ENCODE data around the gene DENND2D.

The DENND2D gene

GRCh38 chr1:111174070-111174469, 26.4 kb downstream of the DENND2D start:
- no peak for DNase-seq

DNA sequence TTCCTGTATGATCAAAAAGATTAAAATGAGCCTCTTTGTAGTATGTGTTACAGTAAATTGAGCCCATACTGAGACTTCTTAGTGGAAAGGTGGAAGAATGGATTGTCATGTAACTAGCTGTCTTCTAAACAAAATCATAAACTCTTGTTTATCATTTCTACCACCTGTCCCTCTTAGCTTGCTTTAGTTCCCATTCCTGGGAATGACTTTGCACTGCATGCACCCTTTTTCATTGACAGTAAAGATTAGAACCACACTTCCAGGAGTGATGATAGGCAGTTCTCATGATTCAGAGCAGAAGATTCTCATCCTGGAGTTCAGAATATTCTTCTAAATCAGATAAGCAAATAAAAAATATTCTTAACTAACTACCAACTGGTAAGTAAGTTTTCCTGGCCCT, 28.0 kb downstream of the DENND2D start:
- DNase-seq = no peak

GRCh38 chr1:111164151-111164550, 36.3 kb downstream of the DENND2D start:
- no peak for DNase-seq

- no peak for DNase-seq
Measured at GRCh38 chr1:111163363-111163762, 37.1 kb downstream of the DENND2D start.

DNA sequence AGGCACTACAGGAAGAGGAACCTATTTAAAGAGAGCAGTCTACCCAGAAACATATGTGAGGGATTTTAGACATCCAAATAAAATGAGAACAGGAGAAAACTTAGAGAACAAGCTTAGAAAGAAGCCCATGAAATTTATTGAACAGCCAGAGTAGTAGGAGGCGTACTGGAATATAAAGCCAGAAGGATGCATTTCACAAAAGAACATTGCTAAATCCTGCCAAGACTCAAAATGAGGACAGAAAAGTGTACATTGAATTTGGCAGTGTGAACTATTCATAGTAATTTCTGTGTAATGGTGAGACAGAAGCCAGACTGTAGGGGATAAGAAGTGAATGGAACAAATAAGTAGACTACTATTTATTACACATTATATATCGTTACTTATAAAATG, 38.0 kb downstream of the DENND2D start:
- no peak for DNase-seq

- DNase-seq = no peak
Measured at GRCh38 chr1:111161843-111162487, 38.5 kb downstream of the DENND2D start.

DNA sequence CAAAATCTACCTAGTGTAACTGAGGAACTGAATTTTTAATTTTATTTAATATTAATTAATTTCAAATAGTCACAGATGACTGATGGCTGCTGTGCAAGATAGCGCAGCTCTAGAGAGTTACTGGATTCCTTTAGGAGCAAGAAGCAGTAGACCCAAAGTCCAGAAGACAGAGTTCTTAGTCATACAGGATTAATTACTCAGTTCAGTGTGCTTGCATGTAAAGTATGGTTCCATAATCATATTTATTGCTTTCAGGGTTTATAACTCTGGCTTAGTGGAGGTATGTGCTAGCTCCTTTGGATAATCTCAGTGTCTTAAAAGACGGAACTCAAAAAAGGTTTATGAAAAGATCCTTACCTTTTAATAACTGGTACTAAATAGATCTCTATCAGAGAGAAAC, 43.0 kb downstream of the DENND2D start:
- no peak for DNase-seq

DNA sequence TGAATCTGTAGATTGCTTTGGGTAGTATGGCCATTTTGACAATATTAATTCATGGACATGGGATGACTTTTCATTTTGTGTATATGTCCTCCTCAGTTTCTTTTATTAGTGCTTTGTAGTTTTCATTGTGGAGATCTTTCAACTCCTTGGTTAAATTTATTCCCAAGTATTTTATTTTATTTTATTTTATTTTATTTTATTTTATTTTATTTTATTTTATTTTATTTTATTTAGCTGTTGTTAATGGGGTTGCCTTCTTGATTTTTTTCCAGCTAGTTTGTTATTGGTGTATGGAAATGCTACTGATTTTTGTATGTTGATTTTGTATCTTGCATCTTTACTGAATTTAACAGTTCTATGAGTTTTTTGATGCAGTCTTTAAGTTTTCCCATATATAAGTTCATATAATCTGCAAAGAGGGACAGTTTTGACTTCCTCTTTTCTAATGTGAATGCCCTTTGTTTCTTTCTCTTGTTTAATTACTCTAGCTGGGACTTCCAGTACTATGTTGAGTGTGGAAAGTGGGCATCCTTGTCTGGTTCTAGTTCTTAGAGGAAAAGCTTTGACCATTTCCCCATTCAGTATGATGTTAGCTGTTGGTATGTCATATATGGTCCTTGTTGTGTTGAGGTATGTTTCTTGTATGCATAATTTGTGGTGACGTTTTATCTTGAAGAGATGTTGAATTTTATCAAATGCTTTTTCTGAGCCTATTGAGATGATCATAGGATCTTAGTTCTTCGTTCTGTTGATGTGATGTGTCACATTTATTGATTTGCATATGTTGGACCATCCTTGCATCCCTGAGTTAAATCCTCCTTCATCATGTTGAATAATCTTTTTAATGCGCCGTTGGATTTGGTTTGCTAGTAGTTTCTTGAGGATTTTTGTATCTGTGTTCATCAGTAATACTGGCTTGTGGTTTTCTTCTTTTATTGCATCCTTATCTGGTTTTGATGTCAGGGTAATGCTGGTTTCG, 46.1 kb downstream of the DENND2D start:
- no peak for DNase-seq

DNA sequence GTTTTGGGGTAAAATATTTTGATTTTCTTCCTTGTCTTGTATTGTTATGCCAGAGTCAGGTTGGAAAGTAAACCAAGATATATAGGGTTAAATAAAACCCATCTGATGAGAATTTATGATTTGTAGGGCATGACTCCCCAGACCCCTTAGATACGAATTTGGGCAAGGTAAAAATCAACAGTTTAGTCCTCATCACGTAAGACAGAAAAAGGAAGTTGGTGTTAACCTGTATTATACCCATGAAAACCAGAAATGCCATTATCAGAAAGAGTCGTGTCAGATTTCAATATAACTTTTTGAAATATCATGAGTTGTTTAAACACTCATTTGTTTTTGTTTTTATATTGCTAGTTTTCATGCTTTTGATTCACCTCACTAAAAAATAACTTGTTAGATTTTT, 48.6 kb downstream of the DENND2D start:
- DNase-seq = no peak

DNA sequence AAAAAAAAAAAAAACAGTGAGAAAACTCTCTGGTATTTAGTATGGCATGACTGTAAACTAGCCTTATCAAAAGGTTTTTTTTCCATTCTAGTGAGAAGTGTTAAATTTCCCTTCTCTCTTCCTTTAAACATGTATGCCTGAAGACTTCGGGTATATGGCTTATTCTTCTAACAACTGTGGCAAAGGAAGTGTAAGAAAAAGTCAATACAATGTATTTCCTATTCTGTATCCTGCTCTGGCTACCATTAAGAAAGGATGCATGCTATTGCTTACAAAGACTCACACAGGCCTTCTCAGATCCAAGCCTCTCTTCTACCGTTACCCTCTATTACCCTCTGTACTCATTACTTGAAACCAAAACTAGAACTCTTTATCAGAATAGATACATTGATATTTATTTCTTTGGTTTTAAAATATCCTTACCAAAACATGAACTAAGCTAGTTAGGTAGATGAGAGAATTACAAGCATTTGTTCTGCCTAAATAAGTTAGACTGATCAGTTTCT, 52.0 kb downstream of the DENND2D start:
- DNase-seq = no peak

GRCh38 chr1:111147948-111148347, 52.5 kb downstream of the DENND2D start:
- DNase-seq = no peak

- DNase-seq = no peak
Measured at GRCh38 chr1:111145963-111146768, 54.3 kb downstream of the DENND2D start.

GRCh38 chr1:111145542-111145941, 54.9 kb downstream of the DENND2D start:
- DNase-seq = no peak

DNA sequence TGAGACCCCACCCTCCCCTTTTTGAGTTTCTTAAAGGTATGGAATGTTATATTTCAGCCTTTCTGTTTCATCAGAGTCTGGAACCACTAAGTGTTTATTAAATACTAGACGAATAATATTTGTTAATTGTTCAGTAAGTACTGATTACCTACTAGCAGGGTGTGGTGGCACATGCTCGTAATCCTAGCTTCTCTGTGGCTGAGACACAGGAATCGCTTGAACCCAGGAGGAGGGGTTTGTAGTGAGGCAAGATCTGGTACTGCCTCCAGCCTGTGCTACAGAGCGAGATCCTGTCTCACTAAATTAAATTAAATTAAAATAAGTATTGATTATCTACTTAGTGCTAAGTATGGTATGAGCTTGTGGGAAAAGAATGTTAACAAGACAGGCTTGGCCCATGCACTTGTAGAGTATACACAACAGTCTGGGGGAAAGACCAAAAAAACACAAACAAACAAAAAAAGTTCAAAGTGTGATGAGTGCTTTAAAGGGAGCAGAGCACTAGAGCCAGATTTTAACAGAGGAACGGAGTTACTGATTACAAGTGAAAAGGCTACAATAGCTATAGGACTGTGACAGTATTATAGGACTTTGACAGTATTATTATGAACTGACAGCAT, 58.0 kb downstream of the DENND2D start:
- DNase-seq = no peak

GRCh38 chr1:111141245-111142220, 58.9 kb downstream of the DENND2D start:
- no peak for DNase-seq

GRCh38 chr1:111140680-111140967, 59.8 kb downstream of the DENND2D start:
- peak; percentile 8 to 45 for DNase-seq

DNA sequence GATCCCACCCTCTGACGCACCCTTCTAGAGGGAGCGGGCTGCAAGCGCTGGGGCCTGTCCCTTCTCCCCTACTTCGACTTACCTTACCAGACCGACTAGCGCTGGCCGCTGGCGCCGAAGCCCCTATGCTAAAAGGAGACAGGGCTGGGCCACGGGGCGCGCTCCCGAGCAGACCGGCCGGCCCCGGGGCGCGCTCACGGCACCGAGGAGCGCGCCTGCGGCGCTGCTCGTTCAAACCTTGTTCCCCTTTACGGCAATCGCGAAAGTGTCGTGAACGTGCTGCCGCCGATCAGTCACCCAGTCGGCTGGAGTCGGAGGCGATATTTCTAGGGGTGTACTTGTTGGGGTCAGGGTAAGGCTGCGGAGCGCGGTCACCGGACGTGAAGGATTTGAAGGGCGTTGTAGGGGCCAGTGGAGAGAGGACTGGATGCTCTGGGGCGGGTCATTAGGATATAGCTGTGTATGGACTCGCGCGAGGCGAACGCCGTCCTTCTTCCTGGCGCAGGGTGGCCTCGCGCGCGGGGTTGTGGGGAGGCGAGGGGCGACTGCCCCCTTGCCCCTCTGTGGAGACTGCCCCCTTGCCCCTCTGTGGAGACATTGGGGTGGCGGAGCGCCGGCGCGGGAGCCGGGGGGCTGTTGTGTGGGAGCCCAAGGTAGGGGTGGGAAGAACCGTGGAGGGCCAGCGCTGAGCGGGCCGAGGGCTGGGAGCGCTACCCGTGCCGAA, 60.3 kb downstream of the DENND2D start, which contains the start of the genes CEPT1 and DRAM2:
TSS of gene CEPT1 (plus strand) at position 268 of the 724 bp plus-strand sequence. CDS start 7,492 bp downstream, outside the sequence.
TSS of gene DRAM2 (minus strand) at position 138 of the 724 bp plus-strand sequence. CDS start 8,539 bp downstream, outside the sequence.
- DNase-seq = peak; percentile 59 to 80

- DNase-seq = peak in 1 of 2 experiments; percentile 62
Measured at GRCh38 chr1:111139324-111139955, 61.0 kb downstream of the DENND2D start.
